CD4-positive, alpha-beta T cell treated with Interleukin-2 at 100 ng/mL for 4 hours (primary cell): ENCODE data around the gene ATL1.
"Not testable (repeated sequence)": the region's sequence is repeated elsewhere in the genome, so short reads cannot be mapped to it uniquely, and the experiment has no call there.

ENCODE experiments used
- DNase-seq: peaks from one replicate; pipeline ENCODE4 v3.0.0-alpha.2; 2020; ENCODE audit warnings: low spot score

Gene ATL1

DNA sequence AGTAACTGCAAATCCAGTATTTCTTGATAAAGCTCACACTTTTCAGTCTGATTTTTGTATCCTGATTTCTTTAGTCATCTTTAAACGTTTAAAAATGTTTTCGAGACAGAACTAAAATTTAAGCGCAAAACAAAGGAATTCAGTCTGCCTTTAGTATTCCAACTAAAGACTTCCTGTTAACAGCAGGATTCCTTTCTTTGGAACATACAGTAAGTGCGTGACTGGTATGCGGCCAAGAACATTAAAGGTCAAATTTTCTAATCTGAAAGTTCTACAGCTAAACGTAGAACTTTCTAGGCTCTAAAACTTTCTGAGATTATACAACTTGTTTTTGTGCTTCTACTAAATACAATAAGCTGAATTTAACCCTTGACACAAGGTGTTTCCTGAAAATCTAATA is 98.3 kb downstream of the ATL1 start:
- no peak for DNase-seq

DNA sequence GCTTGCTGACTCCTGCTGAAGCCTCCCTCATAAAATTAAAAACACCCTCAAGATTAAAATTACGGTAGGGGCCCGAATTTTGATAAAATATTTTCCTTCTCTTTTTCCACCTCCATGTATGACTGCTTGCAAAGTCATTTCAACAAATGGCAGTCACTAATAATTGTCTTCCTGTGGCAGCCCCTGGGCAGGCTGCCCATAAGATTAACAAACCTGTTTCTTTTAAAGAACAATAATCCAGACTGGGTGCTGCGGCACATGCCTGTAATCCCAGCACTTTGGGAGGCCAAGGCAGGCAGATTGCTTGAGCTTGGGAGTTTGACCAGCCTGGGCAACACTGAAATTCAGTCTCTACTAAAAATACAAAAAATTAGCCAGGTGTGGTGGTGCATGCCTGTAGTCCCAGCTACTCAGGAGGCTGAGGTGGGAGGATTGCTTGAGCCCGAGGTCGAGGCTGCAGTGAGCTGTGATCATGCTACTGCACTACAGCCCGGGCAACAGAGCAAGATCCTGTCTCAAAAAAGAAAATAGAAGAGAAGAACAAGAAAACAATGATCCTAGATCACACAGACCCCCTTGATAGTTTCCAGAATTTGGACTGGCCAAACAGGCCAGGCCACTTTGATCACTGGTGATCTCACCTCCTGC is 99.5 kb downstream of the ATL1 start:
- DNase-seq: no peak

DNA sequence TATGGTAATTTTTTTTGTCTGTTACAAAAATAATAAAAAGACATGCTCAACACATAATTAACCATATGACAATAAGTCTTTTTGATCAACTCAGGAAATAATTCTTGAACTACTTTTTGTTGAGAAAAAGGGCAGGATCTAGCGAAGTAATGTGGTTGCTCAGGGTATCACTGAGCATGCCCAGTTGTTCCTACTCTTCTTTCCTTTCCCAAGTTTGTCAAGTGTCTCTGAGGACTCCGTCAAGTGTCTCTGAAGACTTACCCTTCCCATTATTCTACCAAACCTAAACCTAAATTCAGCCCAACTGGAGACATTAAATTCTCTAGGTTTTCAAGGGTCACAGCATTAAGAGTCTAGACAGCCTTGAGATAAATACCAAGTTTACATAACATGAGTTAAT is 104.6 kb downstream of the ATL1 start:
- not testable (repeated sequence) for DNase-seq

DNA sequence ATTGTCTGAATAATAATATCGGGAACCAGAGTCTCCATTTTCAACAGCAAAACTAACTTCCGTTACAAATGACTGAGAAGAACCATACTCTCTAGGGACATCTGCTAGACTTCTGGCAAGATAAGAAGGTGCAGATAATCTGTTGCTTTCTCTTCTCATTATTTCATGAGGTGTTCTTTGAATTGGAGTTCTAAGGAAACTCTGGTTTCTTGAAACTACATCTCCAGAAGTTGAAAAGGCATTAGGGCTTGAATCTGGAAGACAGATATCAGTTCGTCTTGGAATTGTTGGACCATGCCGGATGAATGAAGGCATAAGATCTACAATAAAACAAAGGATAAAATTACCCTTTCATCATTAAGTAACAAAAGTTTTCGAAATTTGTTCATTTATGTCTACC is 105.4 kb downstream of the ATL1 start:
- DNase-seq: not testable (repeated sequence)

DNA sequence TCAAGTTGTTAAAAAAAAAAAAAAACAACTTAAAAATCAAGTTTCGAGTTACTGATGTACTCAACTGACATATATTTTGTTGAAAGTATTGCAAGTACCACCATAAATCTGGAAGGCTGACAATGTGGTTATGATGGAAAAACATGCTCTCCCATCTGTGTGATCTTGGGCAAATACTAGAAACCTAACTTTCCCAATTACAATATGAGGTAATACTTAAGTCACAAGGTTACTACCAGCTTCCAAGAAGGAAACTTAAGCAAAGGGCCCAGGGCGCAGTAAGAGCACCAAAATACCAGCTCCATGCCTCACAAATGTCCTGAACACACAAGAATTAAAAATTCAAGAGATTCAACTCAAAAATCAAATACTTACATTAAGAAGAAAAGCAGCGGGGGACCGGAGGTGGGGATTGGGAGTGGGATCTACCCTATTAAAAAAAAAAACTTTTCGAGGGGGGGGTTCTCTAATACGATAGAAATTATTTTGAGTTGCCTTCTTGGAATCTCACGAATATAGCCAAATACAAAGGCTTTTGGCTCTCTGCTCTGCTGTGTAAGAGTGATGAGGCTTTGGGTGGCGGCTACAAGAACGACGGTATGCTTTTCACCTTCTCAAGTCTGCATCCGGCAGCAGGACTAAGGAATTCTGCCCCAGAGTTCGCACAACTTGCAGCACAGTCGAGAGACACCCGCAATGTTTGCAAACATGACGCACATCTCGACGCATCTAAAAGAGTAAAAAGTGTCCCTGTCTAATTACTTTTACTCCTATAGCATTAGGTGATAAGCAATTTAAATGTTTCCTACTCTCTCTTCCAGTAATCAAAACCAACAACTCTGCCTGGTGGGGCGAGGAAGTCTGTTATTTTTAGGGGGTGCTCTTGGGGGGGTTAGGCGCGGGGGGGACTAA is 107.1 kb downstream of the ATL1 start:
- peak; percentile 33 for DNase-seq

DNA sequence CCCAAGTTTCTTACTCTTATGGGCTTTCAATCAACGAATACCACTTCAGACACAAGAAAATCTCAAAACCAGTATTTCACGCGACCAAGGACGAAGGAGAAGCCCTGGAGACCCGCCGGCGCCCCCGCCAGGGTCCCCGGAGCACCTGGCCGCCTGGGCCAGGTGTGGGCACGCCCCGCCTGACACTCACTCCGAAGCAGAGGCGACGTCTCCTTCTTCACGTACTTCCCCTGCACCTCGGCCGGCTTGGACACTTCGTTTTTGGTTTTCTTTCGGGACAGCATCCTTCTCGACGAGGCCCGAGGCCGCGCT is 107.7 kb downstream of the ATL1 start:
- DNase-seq: peak; percentile 6

DNA sequence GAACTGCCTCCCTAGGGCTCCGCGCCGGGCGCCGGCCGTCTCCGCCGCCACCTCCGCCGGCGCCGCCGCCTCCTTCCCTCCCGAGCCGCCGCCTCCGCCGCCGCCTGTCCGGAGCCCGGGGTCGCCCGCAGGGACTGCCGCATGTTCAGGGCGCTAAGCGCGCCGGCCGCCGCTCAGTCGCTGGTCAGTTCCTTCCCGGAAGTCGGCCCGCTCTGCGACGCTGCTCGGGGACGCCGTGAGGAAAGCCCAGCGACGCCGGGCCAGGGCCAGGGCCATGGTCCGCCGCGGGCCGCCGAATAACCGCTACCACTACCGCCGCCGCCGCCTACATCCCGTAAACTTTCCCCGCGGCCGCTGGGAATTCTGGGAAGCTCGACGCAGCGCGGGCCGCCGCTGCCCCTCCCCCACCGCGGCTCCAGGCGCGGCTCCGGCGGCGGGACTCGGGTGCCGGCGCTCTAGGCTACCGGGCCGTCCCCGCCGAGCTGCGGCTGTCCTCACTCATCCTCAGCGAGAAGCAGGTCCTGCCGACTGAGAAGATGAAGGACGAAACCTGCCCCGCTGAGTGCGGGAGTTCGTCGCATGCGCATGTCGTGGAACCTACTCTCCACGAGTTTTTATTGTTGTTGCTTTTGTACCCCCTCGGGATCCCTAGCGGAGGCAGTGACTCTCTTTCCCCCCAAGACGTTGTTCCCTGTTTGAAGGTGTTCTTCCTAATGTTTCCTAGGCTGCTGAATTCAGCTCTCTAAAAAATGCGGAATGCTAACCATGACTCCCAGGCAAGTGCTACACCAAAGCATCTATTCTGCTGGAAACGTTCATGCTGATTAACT is 108.3 kb downstream of the ATL1 start, which contains the start of gene SAV1:
Gene SAV1, minus strand, starts transcription at position 311 of the 830 bp plus-strand sequence. CDS start 339 bp downstream, outside the sequence.
- DNase-seq: peak; percentile 42

DNA sequence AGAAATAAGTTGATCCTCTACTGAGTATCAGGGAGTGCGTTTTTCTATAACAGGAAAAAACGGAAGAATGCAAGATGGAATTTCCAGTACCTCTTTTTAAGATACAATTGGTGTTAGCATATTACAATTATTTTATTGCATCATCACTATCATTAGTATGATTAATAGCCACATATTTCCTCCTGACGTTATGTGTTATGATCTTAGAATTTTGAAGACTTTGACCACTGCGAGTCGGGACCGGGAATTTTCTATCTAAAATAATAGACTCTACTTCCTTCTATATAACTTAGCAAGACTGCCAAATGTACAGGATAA is 108.8 kb downstream of the ATL1 start:
- DNase-seq: no peak

DNA sequence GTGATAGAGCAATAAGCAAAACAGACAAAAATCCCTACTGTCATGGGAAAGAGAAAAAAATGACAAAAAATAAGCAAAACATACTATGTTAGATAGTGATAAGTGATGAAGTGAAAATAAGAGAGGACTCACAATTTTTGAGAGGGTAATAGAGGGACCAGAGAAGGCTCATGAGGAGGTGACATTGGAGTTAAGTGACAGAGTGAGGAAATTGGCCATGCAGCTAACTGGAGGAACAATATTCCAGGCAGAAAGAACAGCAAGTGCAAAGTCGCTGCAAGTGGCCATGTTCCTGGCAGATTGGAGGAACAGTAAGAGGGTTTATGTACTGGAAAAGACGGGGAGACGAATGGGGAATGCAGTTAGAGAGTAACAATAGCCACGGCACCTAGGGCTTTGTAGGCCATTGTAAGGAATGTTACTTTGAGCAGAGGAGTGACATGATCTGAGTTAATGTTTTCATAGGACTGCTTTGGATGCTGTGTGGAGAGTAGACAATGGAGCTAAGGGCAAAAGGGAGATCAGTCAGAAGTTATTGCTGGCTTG is 109.6 kb downstream of the ATL1 start:
- DNase-seq: no peak

DNA sequence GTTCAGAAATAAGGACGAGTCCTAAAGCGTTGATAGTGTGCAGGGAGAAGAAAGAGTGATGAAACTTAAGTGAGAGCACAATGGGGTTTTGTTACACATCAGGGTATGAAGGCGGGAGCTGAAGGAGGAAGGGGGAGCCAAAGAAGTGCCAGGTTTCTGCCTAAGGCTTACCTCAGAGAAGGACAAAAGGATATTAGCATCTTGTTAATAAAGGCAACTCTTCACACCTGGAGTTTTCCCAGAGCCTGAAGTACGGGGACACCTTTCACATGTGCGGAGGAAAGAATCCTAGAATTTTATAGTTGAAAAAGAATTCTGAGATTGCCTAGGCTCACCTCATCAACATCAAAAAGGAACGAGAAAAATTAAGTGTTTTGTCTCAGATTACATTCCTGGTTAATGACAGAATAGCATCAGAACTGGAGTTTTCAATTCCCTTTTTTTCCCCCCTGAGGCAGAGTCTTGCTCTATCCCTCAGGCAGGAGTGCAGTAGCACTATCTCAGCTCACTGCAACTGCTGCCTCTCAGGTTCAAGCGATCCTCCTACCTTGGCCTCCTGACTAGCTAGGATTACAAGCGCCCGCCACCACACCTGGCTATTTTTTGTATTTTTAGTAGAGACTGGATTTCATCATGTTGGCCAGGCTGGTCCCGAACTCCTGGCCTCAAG is 110.4 kb downstream of the ATL1 start:
- DNase-seq: no peak

DNA sequence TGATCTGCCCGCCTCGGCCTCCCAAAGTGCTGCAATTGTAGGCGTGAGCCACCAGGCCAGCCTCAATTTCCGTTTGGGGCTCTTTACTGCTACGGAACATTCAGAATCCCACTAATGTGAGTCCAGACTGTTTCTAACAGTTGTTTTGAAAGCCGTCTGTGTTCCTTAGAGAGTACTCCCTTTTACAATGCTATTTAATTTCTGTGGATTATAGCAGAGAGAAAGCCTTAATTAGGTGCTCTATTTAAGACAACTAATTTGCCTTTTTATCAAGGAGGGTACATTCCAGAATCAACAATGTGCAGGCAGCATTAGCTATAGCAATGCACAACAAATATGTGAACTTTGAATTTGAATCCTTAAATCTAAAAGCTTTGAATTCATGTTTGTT is 110.9 kb downstream of the ATL1 start:
- DNase-seq: no peak

DNA sequence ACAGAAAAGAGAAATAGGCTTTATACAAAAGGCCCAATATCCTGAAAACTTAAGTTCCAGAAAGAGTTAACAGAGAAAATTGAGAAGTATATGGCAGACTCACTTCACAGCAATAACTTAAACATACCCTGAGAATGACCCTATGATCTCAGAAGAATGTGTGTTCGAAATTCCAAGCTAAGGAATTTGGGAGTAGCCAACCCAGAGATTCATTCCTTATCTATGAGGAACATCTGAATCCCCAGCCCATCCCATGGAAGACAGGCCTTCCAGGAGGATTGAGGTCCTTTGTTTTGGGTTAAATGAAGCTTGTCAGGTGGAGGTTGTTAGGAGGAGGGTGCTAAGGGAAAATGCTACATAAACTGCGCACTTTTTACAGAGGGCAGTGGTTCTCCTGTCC is 115.7 kb downstream of the ATL1 start:
- no peak for DNase-seq

DNA sequence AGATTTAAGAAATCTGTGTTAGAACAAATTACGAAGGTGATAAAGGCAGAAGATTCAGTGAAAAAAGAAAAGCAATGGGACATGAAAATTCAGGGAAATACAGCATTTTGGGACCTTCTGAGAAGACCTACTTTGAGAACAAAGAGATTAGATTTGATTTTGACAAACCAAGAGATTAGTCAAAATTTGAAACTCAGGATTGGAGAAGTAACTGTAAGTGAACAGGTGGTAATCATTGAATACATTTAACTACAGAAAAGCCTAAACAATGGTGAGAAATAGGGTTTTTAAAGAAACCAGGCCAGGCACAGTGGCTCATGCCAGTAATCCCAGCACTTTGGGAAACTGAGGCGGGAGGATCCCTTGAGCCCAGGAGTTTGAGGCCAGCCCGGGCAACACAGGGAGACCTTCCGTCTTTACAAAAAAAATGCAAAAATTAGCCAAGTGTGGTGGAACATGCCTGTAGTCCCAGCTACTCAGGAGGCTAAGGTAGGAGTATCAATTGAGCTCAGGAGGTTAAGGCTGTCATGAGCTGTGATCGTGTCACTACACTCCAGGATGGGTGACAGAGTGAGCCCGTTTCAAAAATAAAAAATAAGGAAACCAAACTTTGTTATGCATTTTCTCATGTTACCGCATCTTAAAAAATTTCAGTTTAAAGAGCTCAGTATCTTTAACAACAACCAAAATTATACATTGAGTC is 117.0 kb downstream of the ATL1 start:
- DNase-seq: no peak

DNA sequence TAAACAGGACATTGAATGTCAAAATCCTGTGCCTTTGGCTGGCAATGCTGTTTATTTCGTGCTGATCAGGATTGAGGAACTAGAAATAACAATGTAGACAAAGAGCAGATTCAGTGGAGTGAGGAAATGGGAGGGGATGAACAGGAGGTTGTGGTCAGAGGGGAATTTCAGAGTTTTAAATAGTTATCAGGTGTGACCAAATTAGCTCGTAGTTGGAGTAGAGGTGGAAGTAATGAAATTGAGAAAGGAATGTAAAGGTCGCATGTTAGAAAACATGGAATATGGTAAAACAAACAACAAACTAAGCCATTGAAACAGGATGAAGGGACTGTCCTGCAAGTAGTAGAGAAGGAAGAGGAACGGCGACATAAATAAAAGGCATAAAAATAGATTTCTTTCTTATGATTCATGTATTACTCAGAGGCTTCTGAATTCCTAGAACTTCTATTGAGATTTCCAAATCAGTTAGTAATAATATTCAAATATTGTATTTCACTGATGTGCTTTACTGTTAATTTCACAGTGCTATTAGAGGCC is 117.7 kb downstream of the ATL1 start:
- no peak for DNase-seq

DNA sequence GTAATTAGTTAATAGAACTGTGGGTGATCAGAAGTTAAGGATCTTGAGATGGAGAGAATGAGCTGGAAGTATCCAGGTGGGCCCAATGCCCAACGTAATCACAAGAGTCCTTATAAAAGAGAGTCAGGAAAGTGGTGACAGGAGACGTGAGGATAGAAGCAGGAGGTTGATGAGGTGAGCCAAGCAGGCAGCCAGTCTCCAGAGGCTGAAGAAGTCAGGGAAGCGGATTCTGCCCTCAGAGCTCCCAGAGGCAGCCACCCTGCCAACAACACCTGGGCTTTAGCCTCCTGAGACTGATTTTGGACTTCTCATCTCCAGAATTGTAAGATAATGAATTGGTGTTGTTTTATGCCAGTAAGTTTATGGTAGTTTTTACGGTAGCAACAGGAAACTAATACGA is 118.2 kb downstream of the ATL1 start:
- DNase-seq: no peak

DNA sequence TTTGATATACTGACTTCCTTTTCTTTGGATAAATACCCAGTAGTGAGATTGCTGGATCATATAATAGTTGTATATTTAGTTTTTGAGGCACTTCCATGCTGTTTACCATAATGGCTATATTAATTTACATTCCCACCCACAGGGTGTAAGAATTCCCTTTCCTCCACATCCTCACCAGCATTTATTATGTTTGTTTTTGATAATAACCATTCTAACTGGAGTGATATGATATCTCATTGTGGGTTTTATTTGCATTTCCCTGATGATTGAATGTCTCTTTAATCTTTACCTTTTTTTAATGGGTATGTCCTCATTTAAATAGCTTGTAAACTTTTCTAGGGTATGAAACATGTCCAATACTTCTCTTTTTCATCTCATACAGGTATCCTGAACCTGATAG is 119.7 kb downstream of the ATL1 start:
- DNase-seq: no peak
